Amniotic stem cell (primary cell): Measurements from ENCODE around the gene OMP.
"Not testable (repeated sequence)": the region's sequence is repeated elsewhere in the genome, so short reads cannot be mapped to it uniquely, and the experiment has no call there.

Experiments used
- DNase-seq: peaks from one replicate; lab custom pipeline; 2025; lab: John Stamatoyannopoulos, UW

OMP gene

DNA sequence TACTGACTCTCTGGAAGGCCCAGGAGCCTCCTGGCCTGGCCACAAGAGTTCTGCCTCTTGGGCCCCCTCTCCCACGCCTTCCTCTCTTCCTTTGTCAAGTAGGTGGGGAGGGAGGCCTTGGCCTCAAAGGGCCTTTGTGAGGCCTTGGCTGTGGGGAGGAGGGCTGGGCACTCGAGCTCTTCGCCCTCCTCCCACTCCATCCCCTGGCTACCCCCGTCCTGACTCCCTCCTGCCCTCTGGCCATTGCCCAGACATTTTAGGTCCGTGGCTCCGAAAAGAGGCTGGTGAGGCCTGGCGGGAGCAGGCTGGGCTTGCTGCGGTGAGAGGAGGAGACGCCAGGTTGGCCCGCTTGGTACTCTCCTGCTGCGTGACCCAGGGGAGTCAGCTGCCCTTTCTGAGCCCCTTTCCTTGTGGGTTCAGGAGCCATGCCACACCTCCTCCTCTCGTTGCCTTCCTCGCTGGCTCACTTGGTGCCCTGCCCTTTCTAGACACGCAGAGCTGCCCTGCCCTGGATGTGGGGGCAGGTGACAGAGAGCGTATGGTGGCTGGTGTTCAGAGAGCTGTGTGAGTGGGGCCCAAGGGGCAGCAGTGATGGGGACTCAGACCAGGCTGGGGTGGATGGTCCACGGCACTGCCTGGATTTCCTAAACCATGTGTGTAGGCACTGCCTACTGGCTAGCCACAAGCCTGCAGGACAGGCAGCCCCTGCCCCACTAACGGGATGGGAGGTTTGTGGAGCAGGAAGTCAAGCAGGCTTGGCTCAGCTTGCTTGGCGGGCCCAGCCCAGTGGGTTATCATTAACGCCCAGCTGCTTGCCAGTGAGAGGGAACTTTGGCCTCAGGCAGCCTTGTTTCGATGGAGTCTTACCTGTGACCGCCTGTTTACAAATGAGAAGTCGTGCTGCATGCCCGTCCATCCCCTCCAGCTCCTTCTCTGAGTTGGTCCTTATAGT lies 15.8 kb upstream of the OMP start:
- no peak for DNase-seq

GRCh38 chr11:77087723-77088225 lies 14.9 kb upstream of the OMP start:
- DNase-seq, result no peak

- no peak for DNase-seq
Measured at GRCh38 chr11:77088236-77089003, 14.2 kb upstream of the OMP start.

GRCh38 chr11:77089004-77089545 lies 13.6 kb upstream of the OMP start:
- no peak for DNase-seq

- no peak for DNase-seq
Measured at GRCh38 chr11:77090046-77090372, 12.6 kb upstream of the OMP start.

- DNase-seq, result no peak
Measured at GRCh38 chr11:77090373-77091111, 12.1 kb upstream of the OMP start.

GRCh38 chr11:77091146-77091940 lies 11.3 kb upstream of the OMP start:
- peak; percentile 35 for DNase-seq

DNA sequence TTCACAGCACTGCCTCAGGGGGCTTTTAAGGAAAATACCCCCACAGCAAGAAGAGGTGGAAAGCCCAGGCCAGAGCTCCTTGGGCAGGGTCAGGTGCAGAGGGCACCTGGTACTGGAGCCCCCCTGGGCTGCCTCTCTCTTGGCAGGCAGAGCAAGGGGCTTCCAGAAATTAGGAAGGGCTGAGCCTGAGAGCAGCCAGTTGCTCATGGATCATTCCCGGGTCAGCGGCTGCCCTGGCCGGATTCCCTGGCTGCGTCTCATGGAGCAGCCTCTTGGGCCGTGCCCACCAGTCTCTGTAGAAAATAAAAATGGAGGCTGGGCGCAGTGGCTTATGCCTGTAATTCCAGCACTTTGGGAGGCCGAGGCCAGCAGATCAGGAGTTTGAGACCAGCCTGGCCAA lies 10.3 kb upstream of the OMP start:
- no peak for DNase-seq

DNA sequence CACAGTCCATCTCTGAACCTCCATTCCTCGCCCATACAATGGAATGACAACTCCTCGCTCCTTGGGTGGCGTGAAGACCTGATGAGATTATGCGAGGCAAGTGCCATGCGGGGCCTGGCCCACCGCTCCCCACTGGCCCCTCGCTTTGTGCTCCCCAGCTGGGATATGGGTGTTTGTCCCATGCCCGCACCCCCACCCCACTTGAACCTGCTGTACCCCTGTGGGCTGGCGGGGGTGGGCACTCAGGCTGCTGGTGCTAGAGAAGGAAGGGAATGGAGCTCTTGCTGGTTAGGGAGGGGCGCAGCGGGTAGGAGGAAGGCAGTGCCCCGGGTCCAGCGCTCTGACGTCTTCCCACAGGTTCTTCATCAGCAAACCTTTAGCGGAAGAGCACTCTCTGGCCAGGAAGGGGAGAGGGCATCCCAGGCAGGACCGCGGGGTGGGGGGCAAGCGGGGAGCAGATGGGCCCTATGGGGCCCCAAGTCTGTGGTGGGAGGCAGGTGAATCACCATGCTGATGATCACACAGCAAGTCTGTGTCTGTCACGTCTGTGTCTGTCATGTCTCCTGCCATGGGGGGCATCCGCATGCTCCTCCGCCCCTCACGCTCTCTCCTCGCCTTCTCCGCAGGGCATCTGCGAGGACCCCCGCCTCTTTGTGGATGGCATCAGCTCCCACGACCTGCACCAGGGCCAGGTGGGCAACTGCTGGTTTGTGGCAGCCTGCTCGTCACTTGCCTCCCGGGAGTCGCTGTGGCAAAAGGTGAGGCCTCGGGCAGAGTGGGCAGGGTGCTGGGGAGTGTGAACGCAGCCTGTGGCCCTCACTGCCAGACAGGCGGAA lies 9.4 kb upstream of the OMP start:
- no peak for DNase-seq

DNA sequence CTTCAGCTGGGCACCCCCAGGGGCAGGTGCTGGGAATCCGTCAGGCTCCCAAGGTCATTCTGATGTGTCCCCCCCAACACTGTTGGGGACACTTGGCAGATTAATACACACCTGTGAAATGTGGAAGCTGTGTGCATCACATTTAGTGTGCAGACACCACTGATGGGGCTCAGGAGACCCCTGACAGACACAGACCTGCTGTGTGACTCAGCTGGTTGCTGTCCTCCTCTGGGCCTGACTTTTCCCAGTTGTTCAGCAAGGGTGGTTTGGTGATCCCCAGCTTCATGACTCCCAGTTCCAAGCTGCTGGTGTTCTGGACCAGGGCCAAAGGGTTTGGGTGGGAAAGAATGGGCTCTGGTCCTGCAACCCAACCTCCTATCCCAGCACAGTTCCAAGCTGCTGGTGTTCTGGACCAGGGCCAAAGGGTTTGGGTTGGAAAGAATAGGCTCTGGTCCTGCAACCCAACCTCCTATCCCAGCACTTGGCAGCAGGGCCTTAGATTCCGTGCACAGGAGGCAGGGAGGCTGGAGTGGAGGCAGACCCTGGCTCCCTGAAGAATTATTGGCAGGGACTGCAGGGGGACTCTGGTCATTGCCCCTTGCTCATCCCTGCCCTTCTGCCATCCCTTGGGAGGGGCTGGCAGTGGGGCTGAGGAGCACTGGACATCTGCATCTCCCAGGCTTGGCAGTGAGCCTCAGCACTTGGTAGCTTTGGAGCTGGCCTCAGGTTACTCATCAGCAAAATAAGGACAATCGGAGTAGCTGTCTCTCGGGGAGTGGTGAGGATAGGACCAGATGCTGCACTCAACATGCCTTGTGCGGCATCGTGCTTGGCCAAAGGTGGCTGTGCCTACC lies 8.4 kb upstream of the OMP start:
- DNase-seq, result no peak

GRCh38 chr11:77094841-77095365 lies 7.7 kb upstream of the OMP start:
- no peak for DNase-seq

GRCh38 chr11:77095551-77096490 lies 6.8 kb upstream of the OMP start:
- no peak for DNase-seq

- no peak for DNase-seq
Measured at GRCh38 chr11:77096591-77097019, 6.0 kb upstream of the OMP start.

- not testable (repeated sequence) for DNase-seq
Measured at GRCh38 chr11:77097180-77097579, 5.5 kb upstream of the OMP start.

- no peak for DNase-seq
Measured at GRCh38 chr11:77100166-77101042, 2.2 kb upstream of the OMP start.

DNA sequence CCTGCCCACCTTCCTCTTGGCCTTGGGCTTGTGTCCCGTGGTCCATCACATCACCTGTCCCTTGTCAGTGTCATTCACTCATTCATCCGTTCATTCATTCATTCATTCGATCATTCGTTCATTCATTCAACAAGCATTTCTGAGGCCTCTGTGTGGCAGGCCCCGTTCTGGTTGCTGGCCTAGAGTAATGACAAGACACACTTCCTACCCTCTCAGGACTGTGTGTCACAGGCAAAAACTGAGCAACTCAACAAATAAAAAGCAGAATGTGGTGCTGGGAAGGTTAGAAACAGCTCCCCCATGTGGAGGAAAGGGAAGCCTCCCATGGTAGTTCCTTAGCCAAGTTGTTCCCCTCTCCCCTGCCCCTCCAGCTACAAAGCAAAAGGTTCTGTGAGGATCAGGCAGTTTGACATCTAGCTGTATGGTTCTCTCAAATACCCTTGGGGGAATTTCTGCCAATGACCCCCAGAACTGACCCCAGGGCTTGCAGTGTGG lies 1.6 kb upstream of the OMP start:
- DNase-seq, result no peak

- DNase-seq, result no peak
Measured at GRCh38 chr11:77103319-77103718, 679 bp downstream of the OMP start.
